ENCODE results near the gene CCL24.
"Not testable (repeated sequence)": the region's sequence is repeated elsewhere in the genome, so short reads cannot be mapped to it uniquely, and the experiment has no call there.

Gene CCL24

GRCh38 chr7:75779516-75779915 lies 34.1 kb downstream of the CCL24 start:
- DNase-seq = not testable (repeated sequence)

DNA sequence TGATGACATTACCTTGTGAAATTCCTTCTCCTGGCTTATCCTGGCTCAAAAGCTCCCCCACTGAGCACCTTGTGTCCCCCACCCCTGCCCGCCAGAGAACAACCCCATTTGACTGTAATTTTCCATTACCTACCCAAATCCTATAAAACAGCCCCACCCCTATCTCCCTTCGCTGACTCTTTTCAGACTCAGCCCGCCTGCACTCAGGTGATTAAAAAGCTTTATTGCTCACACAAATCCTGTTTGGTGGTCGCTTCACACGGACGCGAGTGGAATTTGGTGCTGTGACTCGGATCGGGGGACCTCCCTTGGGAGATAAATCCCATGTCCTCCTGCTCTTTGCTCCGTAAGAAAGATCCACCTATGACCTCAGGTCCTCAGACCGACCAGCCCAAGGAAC lies 34.6 kb downstream of the CCL24 start:
- not testable (repeated sequence) for DNase-seq

DNA sequence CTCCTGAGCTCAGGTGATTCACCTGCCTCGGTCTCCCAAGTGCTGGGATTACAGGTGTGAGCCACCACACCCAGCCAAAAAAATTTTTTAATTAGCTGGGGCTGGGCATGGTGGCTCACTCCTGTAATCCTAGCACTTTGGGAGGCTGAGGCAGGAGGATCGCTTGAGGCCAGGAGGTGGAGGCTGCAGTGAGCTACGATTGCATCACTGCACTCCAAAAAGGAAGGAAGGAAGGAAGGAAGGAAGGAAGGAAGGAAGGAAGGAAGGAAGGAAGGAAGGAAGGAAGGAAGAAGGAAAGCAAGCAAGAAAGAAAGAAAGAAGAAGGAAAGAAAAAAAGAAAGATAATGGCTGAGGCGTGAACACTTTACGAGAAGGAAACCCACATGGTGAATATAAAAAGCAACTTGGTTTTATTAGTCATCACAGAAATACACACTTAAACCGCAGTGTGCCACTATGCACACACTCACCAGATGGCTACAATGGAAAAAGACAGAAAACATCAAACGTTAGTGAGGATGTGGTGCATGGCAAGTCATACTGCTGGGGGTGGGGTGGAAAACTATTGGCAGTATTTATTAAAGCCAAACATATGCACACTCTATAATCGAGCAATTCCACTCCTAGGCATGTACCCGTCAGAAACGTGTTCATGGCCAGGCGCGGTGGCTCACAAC lies 37.2 kb downstream of the CCL24 start:
- DNase-seq = no peak

GRCh38 chr7:75773958-75774357 lies 39.6 kb downstream of the CCL24 start:
- DNase-seq = not testable (repeated sequence)

DNA sequence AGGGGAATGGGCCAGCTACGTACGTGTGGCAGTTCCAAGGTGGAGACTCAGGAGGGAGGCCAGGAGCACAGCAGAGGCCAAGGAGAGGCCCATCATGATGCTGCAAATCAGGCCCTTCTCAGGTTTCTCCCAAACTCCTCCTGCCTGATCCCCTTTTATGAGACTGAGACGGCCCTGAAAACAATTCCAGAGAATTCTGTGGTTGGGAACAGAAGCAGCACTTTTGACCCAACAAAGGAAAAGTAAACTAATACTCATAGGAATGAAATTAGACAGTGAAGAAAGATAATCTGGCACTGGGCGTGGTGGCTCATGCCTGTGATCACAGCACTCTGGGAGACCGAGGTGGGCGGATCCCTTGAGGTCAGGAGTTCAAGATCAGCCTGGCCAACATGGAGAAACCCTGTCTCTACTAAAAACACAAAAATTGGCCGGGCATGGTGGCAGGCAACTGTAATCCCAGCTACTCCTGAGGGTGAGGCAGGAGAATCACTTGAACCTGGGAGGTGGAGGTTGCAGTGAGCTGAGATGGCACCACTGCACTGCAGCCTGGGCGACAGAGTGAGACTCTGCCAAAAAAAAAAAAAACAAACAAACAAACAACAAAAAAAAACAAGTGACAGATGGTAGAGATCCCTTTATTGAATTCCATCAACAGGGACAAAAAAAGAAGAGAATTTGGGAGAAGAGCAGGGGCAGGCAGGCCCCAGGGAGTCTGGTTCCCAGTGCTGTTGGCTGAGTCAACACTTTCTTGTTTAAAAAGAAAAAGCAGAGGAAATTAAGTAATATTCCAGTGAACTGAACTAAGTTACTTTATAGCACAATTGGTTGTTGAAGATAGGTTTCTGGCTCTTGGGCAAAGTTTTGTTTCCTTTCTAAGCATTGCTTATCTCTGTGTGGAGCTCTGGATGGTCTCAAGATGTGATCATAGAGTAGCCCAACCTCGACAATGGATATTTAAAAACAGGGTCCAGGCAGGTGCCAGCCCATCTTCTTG lies 41.2 kb downstream of the CCL24 start, which contains the start of gene CCL26:
TSS of gene CCL26 (minus strand) at position 131 of the 997 bp plus-strand sequence. CDS start at position 96, 35 bp downstream.
- no peak for DNase-seq

DNA sequence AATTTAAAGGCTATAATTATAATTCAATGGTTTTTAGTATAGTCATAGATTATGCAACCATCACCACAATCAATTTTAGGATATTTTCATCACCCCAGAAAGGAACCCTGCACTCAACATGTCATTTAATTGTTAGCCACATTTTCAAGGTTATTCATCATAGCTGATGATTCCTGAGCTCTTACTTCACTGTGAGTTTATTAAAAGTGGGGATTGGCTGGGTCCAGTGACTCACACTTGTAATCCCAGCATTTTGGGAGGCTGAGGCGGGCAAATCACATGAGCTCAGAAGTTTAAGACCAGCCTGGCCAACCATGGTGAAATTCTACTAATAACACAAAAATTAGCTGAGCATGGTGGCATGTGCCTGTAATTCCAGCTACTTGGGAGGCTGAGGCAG lies 42.4 kb downstream of the CCL24 start:
- DNase-seq = no peak

GRCh38 chr7:75762350-75762917 lies 51.2 kb downstream of the CCL24 start:
- DNase-seq = no peak

DNA sequence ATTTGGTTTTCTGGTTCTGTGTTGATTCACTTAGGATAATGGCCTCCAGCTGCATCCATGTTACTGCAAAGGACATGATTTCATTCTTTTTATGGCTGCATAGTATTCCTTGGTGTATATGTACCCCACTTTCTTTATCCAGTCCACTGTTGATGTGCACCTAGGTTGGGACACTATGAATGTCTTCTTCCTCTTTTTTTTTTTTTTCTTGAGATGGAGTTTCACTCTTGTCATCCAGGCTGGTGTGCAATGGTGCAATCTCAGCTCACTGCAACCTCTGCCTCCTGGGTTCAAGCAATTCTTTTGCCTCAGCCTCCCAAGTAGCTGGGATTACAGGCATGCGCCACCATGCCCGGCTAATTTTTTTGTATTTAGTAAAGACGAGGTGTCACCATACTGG lies 51.8 kb downstream of the CCL24 start:
- DNase-seq = not testable (repeated sequence)

Measured in right forelimb (tissue), 1 donor.